Nephron (organoid): ENCODE data around the gene RLF.

Source experiments
- H3K27ac Mint-ChIP-seq, 3 experiments: 2 replicates each; pipeline ENCODE4 v1.8.0; 2020; ENCODE audit warnings: mixed read lengths in 3 of 3, mild to moderate bottlenecking in 2 of 3, moderate library complexity in 1 of 3
- H3K27me3 Mint-ChIP-seq: 2 replicates; pipeline ENCODE4 v1.8.0; 2021; ENCODE audit warnings: low read depth, mild to moderate bottlenecking, moderate library complexity, mixed read lengths
- H3K36me3 Mint-ChIP-seq: 2 replicates; pipeline ENCODE4 v1.8.0; 2020; ENCODE audit warnings: low read depth, mixed read lengths
- H3K4me1 Mint-ChIP-seq: 2 replicates; pipeline ENCODE4 v1.8.0; 2020; ENCODE audit warnings: mixed read lengths
- H3K4me3 Mint-ChIP-seq, 3 experiments: 2 replicates each; pipeline ENCODE4 v1.8.0; 2020; ENCODE audit warnings: mild to moderate bottlenecking in 3 of 3, mixed read lengths in 3 of 3, moderate library complexity in 2 of 3
- H3K9me3 Mint-ChIP-seq: 2 replicates; pipeline ENCODE4 v1.8.0; 2020; ENCODE audit warnings: mixed read lengths
- CTCF ChIP-seq, 3 experiments: fragments of 200-600 bp; sonication (generic); IDR thresholded peaks; one replicate each; pipeline ENCODE4 v1.5.0; 2021; ENCODE audit warnings: antibody characterized with exemption in 3 of 3; ENCODE audit not compliant: unreplicated experiment in 3 of 3

The RLF gene

GRCh38 chr1:40132383-40133311 is 28.5 kb upstream of the RLF start:
- Mint-ChIP-seq H3K27me3 (peaks cover 23% of the 10 kb centered on the region), H3K27ac (no peak overlapping the region), H3K36me3 (no peaks in the 10 kb centered on the region), H3K4me1 (no peaks in the 10 kb centered on the region), H3K9me3 (peaks cover 6% of the 10 kb centered on the region), H3K4me3 (no peak overlapping the region)
- no peak for TF ChIP-seq CTCF (IDR thresholded peaks at IDR 0.05; ENCODE audit: unreplicated experiment in 3 of 3)

- no peak overlapping the region for H3K27ac Mint-ChIP-seq
- H3K4me1 Mint-ChIP-seq: no peaks in the 10 kb centered on the region
- no peak for TF ChIP-seq CTCF (IDR thresholded peaks at IDR 0.05; ENCODE audit: unreplicated experiment in 3 of 3)
- H3K36me3 Mint-ChIP-seq: no peaks in the 10 kb centered on the region
- peaks cover 6% of the 10 kb centered on the region for H3K9me3 Mint-ChIP-seq
- H3K4me3 Mint-ChIP-seq: no peak overlapping the region
- peaks cover 19% of the 10 kb centered on the region for H3K27me3 Mint-ChIP-seq
Observed at GRCh38 chr1:40133312-40133665, 27.9 kb upstream of the RLF start.

GRCh38 chr1:40133839-40134238 is 27.3 kb upstream of the RLF start:
- Mint-ChIP-seq H3K27me3 (peaks cover 19% of the 10 kb centered on the region), H3K9me3 (peaks cover 6% of the 10 kb centered on the region), H3K27ac (no peak overlapping the region), H3K4me1 (no peaks in the 10 kb centered on the region), H3K4me3 (no peak overlapping the region), H3K36me3 (no peaks in the 10 kb centered on the region)
- no peak for TF ChIP-seq CTCF (IDR thresholded peaks at IDR 0.05; ENCODE audit: unreplicated experiment in 3 of 3)

GRCh38 chr1:40140211-40140973 is 20.8 kb upstream of the RLF start:
- H3K4me3 Mint-ChIP-seq: no peak overlapping the region

GRCh38 chr1:40141878-40142535 is 19.2 kb upstream of the RLF start:
- no peaks in the 10 kb centered on the region for H3K9me3 Mint-ChIP-seq
- H3K4me1 Mint-ChIP-seq: no peaks in the 10 kb centered on the region
- no peaks in the 10 kb centered on the region for H3K36me3 Mint-ChIP-seq
- peaks cover 54% of the 10 kb centered on the region for H3K27me3 Mint-ChIP-seq
- TF ChIP-seq CTCF (IDR thresholded peaks at IDR 0.05; ENCODE audit: unreplicated experiment in 3 of 3): no peak
- H3K4me3 Mint-ChIP-seq: no peak overlapping the region
- no peak overlapping the region for H3K27ac Mint-ChIP-seq

More at GRCh38 chr1:40140211-40140973, 20.8 kb upstream of the RLF start:
- no peaks in the 10 kb centered on the region for H3K9me3 Mint-ChIP-seq
- H3K27me3 Mint-ChIP-seq: peaks cover 43% of the 10 kb centered on the region
- H3K4me1 Mint-ChIP-seq: no peaks in the 10 kb centered on the region
- no peaks in the 10 kb centered on the region for H3K36me3 Mint-ChIP-seq
- no peak overlapping the region for H3K27ac Mint-ChIP-seq
- TF ChIP-seq CTCF (IDR thresholded peaks at IDR 0.05; ENCODE audit: unreplicated experiment in 3 of 3): no peak
